Measurements from ENCODE around the gene CCDC77. TPM values are rescaled to one million over a fixed set of nuclear protein-coding genes. Genes with fewer than 3 reads are reported as not detected.

CCDC77 gene
- total and polyA plus RNA-seq, 2 donors (not counting 3 experiments of a cell fraction or from before 2014, with no cell fraction given), result 4.1 to 12.9 TPM

GRCh38 chr12:484096-484495 is 82.7 kb downstream of the CCDC77 start:
- Histone ChIP-seq H3K36me3 (ENCODE audit: control insufficient read depth in 2 of 2, extremely low read depth in 1 of 2, insufficient read depth in 2 of 2, low read length in 2 of 2) (no peaks in the 10 kb centered on the region), H2AFZ (ENCODE audit: low read depth, low read length) (no peak overlapping the region), H3K79me2 (ENCODE audit: control insufficient read depth, insufficient read depth, low read length) (no peaks in the 10 kb centered on the region), H3K4me2 (ENCODE audit: insufficient read depth, low read length) (no peak overlapping the region), H3K9ac (replicated peaks; ENCODE audit: extremely low read depth, insufficient read depth, low read length) (no peak overlapping the region), H3K4me1 (ENCODE audit: control insufficient read depth, extremely low read depth, insufficient read depth, low read length) (no peaks in the 10 kb centered on the region), H3K4me3 (replicated peaks in 1 of 3; ENCODE audit: insufficient read depth in 1 of 3, low read depth in 1 of 3, low read length in 3 of 3) (no peak overlapping the region), H3K27me3 (ENCODE audit: control insufficient read depth in 2 of 2, insufficient read depth in 2 of 2, low read length in 2 of 2) (peaks cover 15 to 19% of the 10 kb centered on the region in 2 experiments), H3K27ac (ENCODE audit: insufficient read depth, low read depth, low read length) (no peak overlapping the region), H3K9me1 (replicated peaks; ENCODE audit: control insufficient read depth, extremely low read depth, insufficient read depth, low read length) (no peaks in the 10 kb centered on the region), H3K9me3 (replicated peaks; ENCODE audit: control insufficient read depth, insufficient read depth, low read length) (no peaks in the 10 kb centered on the region), H4K20me1 (replicated peaks; ENCODE audit: control insufficient read depth, extremely low read depth, insufficient read depth, low read length) (no peaks in the 10 kb centered on the region)
- intact Hi-C loops (cut with micrococcal nuclease), result no loop called here
- TF ChIP-seq POLR2AphosphoS5 (IDR thresholded peaks at IDR 0.05; ENCODE audit: insufficient read depth, low read depth, low read length) (no peak), CTCF (IDR thresholded peaks at IDR 0.05; ENCODE audit: extremely low read depth in 1 of 2, insufficient read depth in 1 of 2, low read depth in 1 of 2, low read length in 2 of 2) (no peak), MYC (IDR thresholded peaks at IDR 0.05; ENCODE audit: low read depth, low read length) (no peak), EZH2 (IDR thresholded peaks at IDR 0.05; ENCODE audit: borderline replicate concordance, low read depth, low read length, severe bottlenecking) (no peak), FOS (IDR thresholded peaks at IDR 0.05; ENCODE audit: borderline replicate concordance, insufficient read depth, low read length) (no peak), MAX (IDR thresholded peaks at IDR 0.05; ENCODE audit: insufficient read depth, insufficient read length) (no peak), GATA2 (IDR thresholded peaks at IDR 0.05; ENCODE audit: insufficient read depth, insufficient read length, low read depth, low read length) (no peak), JUN (IDR thresholded peaks at IDR 0.05; ENCODE audit: borderline replicate concordance, insufficient read depth, insufficient read length, low read depth) (no peak), POLR2A (IDR thresholded peaks at IDR 0.05; ENCODE audit: low read depth, low read length) (no peak)
- ChIA-PET POLR2A (no interaction called here), CTCF (interaction anchor here (0.7 to 2.1 kb wide), 4 partner anchors 8 to 46 kb away, joined by 3 to 4 read pairs (median 4); no protein-coding TSS in a partner anchor)
- BruUV-seq (replicated peaks), result no TSS peak
- DNase-seq (ENCODE audit: low read depth, low spot score) (no peak), FAIRE-seq (no peak)
- dilution Hi-C loops (cut with MboI; ENCODE audit: extremely low pct_ligation_motif_present, low sequenced_read_pairs), result no loop called here
